Gastrocnemius medialis (tissue), 4 donors: Measurements from ENCODE around the gene LRRC38. TPM values are rescaled to one million over a fixed set of nuclear protein-coding genes. Genes with fewer than 3 reads are reported as not detected.
A peak's percentile ranks its signal among the peaks of the same experiment; 100 is the strongest.

Source experiments
- ATAC-seq, 2 donors: fragments of 150-250 bp; one replicate each; pipeline ENCODE4 v1.9.1; 2016
- DNase-seq, 2 donors: peaks; one replicate each; pipeline ENCODE4 v3.0.0-alpha.2; 2019
- H3K27ac ChIP-seq, 4 donors: fragments of 200-600 bp; sonication (generic); 1 replicate in 1 of 4; 2 replicates in 3 of 4; pipeline ENCODE4 v1.5.1; 2016 to 2018; ENCODE audit warnings: mild to moderate bottlenecking in 2 of 4, moderate library complexity in 1 of 4
- H3K27me3 ChIP-seq, 3 donors: fragments of 200-600 bp; sonication (generic) in 2 of 3; 1 replicate in 1 of 3; 2 replicates in 2 of 3; pipeline versions ENCODE4 v1.5.1 to v1.6.0; 2016 to 2019; ENCODE audit warnings: mild to moderate bottlenecking in 1 of 3, moderate library complexity in 1 of 3
- H3K36me3 ChIP-seq, 2 donors: fragments of 200-600 bp; sonication (generic) in 1 of 2; one replicate each; pipeline ENCODE4 v1.5.1; 2017 to 2018
- H3K4me1 ChIP-seq, 2 donors: fragments of 200-600 bp; sonication (generic) in 1 of 2; one replicate each; pipeline ENCODE4 v1.5.1; 2016 to 2017; ENCODE audit warnings: mild to moderate bottlenecking in 2 of 2
- H3K4me3 ChIP-seq, 4 donors: fragments of 200-600 bp; sonication (generic) in 3 of 4; 1 replicate in 1 of 4; 2 replicates in 3 of 4; pipeline ENCODE4 v1.5.1; 2016 to 2019; ENCODE audit warnings: mild to moderate bottlenecking in 2 of 4
- H3K9me3 ChIP-seq, 3 donors: fragments of 200-600 bp; sonication (generic) in 2 of 3; 1 replicate in 1 of 3; 2 replicates in 2 of 3; pipeline ENCODE4 v1.5.1; 2016 to 2019
- CTCF ChIP-seq, 5 experiments: fragments of 450-650 bp in 3 of 5; fragments of 200-600 bp in 2 of 5; sonication (generic) in 2 of 5; IDR thresholded peaks in 4 of 5; conservative IDR thresholded peaks in 1 of 5; 1 replicate in 4 of 5; 2 replicates in 1 of 5; pipeline ENCODE4 v1.5.1; 2016 to 2019; ENCODE audit warnings: antibody characterized with exemption in 5 of 5, mild to moderate bottlenecking in 3 of 5, moderate library complexity in 3 of 5
- POLR2A ChIP-seq, 2 donors: fragments of 450-650 bp; IDR thresholded peaks; one replicate each; pipeline ENCODE4 v1.6.1; 2017; ENCODE audit warnings: antibody characterized with exemption in 2 of 2, mild to moderate bottlenecking in 2 of 2, moderate library complexity in 2 of 2
- in situ Hi-C, 4 donors: fragments of 200-750 bp; cut with MboI; loops; one replicate each; pipeline versions ENCODE4 v1.15.0 to v1.8.0; 2017; ENCODE audit warnings: low sequenced_read_pairs in 4 of 4
- intact Hi-C: fragments of 100-400 bp; cut with DNase I; formaldehyde crosslinking; loops from one replicate; pipeline ENCODE4 v1.15.1; 2023; ENCODE audit warnings: low total_unique reads
- total RNA-seq, 4 donors: library from RNA; depleted of rRNA; stranded (reverse); fragments of >200 nt; gene quantifications; one replicate each; pipeline versions ENCODE4 v1.1.0 to v1.2.3, GENCODE V29; 2016

LRRC38 gene
- total RNA-seq, 4 donors from 2014 or later: 2.1 to 6.8 (median 5.7) TPM

GRCh38 chr1:13495186-13495585, 18.6 kb downstream of the LRRC38 start:
- Histone ChIP-seq H3K4me3 (no peak overlapping the region), H3K36me3 (no peaks in the 10 kb centered on the region), H3K27ac (peak overlapping the region; percentile 86 to 97 (median 94)), H3K27me3 (no peaks in the 10 kb centered on the region), H3K4me1 (peaks cover 39 to 42% of the 10 kb centered on the region in 2 donors), H3K9me3 (no peaks in the 10 kb centered on the region)
- in situ Hi-C loops: no loop called here
- DNase-seq: peak in 1 of 2 donors; percentile 54
- peak; percentile 33 to 43 for ATAC-seq
- TF ChIP-seq CTCF (IDR thresholded peaks at IDR 0.05 in 4 of 5, conservative IDR thresholded peaks at IDR 0.05 in 1 of 5) (no peak), POLR2A (IDR thresholded peaks at IDR 0.05) (peak in 1 of 2 donors; percentile 33)
- intact Hi-C loops: no loop called here

- TF ChIP-seq POLR2A (IDR thresholded peaks at IDR 0.05): no peak
- TF ChIP-seq CTCF (IDR thresholded peaks at IDR 0.05 in 4 of 5, conservative IDR thresholded peaks at IDR 0.05 in 1 of 5): no peak
- in situ Hi-C loops: no loop called here
- DNase-seq (peak in 1 of 2 donors; percentile 76), ATAC-seq (peak; percentile 18 to 55)
- Histone ChIP-seq H3K27ac (peak overlapping the region; percentile 86 to 97 (median 94)), H3K4me3 (no peak overlapping the region), H3K4me1 (peaks cover 39 to 42% of the 10 kb centered on the region in 2 donors), H3K27me3 (no peaks in the 10 kb centered on the region), H3K9me3 (no peaks in the 10 kb centered on the region), H3K36me3 (no peaks in the 10 kb centered on the region)
- intact Hi-C loops: loop anchor here (1.0 kb wide), 1 partner anchor 12 kb away; no protein-coding TSS in a partner anchor
Measured at GRCh38 chr1:13494712-13495111, 19.1 kb downstream of the LRRC38 start.

- H3K27me3 ChIP-seq: no peaks in the 10 kb centered on the region
- in situ Hi-C loops: no loop called here
- no peak overlapping the region for H3K4me3 ChIP-seq
- DNase-seq: peak; percentile 73 to 91
- TF ChIP-seq CTCF (IDR thresholded peaks at IDR 0.05 in 4 of 5, conservative IDR thresholded peaks at IDR 0.05 in 1 of 5) (no peak), POLR2A (IDR thresholded peaks at IDR 0.05) (no peak)
- peaks cover 39 to 42% of the 10 kb centered on the region in 2 donors for H3K4me1 ChIP-seq
- peak; percentile 73 to 77 for ATAC-seq
- H3K36me3 ChIP-seq: no peaks in the 10 kb centered on the region
- H3K27ac ChIP-seq: peak overlapping the region; percentile 86 to 97 (median 94)
- intact Hi-C loops: loop anchor here (1.0 kb wide), 1 partner anchor 12 kb away; no protein-coding TSS in a partner anchor
- no peaks in the 10 kb centered on the region for H3K9me3 ChIP-seq
Measured at GRCh38 chr1:13494025-13494424, 19.8 kb downstream of the LRRC38 start.

- peaks cover 47 to 49% of the 10 kb centered on the region in 2 donors for H3K4me1 ChIP-seq
- in situ Hi-C loops: no loop called here
- ATAC-seq: peak; percentile 64 to 72
- peak overlapping the region; percentile 86 to 97 (median 94) for H3K27ac ChIP-seq
- no peaks in the 10 kb centered on the region for H3K9me3 ChIP-seq
- DNase-seq: peak; percentile 35 to 84
- intact Hi-C loops: no loop called here
- TF ChIP-seq POLR2A (IDR thresholded peaks at IDR 0.05) (no peak), CTCF (IDR thresholded peaks at IDR 0.05 in 4 of 5, conservative IDR thresholded peaks at IDR 0.05 in 1 of 5) (no peak)
- no peaks in the 10 kb centered on the region for H3K27me3 ChIP-seq
- H3K4me3 ChIP-seq: no peak overlapping the region
- H3K36me3 ChIP-seq: no peaks in the 10 kb centered on the region
Measured at GRCh38 chr1:13492711-13493110, 21.1 kb downstream of the LRRC38 start.

- in situ Hi-C loops (no loop called here), intact Hi-C loops (loop anchor here (5.0 kb wide), 1 partner anchor 54 kb away; no protein-coding TSS in a partner anchor)
- Histone ChIP-seq H3K9me3 (no peaks in the 10 kb centered on the region), H3K4me3 (no peak overlapping the region), H3K27ac (peak overlapping the region; percentile 86 to 97 (median 94)), H3K4me1 (peaks cover 34 to 41% of the 10 kb centered on the region in 2 donors), H3K27me3 (no peaks in the 10 kb centered on the region), H3K36me3 (no peaks in the 10 kb centered on the region)
- no peak for DNase-seq
- no peak for ATAC-seq
- TF ChIP-seq CTCF (IDR thresholded peaks at IDR 0.05 in 4 of 5, conservative IDR thresholded peaks at IDR 0.05 in 1 of 5) (no peak), POLR2A (IDR thresholded peaks at IDR 0.05) (no peak)
Measured at GRCh38 chr1:13487957-13488356, 25.8 kb downstream of the LRRC38 start.
